Measurements from ENCODE around the gene LY9. TPM values are rescaled to one million over a fixed set of nuclear protein-coding genes. Genes with fewer than 3 reads are reported as not detected.
A peak's percentile ranks its signal among the peaks of the same experiment; 100 is the strongest.

LY9 gene
- total and polyA plus RNA-seq, 9 of the 15 experiments (the other 6 are each of a cell fraction or from before 2014, with no cell fraction given) = not detected

GRCh38 chr1:160834945-160835565, 39.1 kb downstream of the LY9 start:
- Histone ChIP-seq H3K27me3 (ENCODE audit: control insufficient read depth in 2 of 2, insufficient read depth in 2 of 2, low read length in 2 of 2) (peaks cover 2 to 23% of the 10 kb centered on the region in 2 experiments; a peak in 2 of 5 replicates), H3K27ac (ENCODE audit: extremely low read depth, low read depth, low read length) (no peak overlapping the region), H3K4me2 (ENCODE audit: insufficient read depth, low read length) (no peak overlapping the region), H3K4me3 (no peak overlapping the region), H3K9ac (ENCODE audit: insufficient read depth in 1 of 2, low read depth in 2 of 2, low read length in 2 of 2) (no peak overlapping the region), H2AFZ (ENCODE audit: low read depth, low read length) (no peak overlapping the region), H4K20me1 (replicated peaks; ENCODE audit: control insufficient read depth, insufficient read depth, low read length) (no peaks in the 10 kb centered on the region), H3K9me3 (replicated peaks; ENCODE audit: control insufficient read depth, insufficient read depth, low read depth, low read length) (no peaks in the 10 kb centered on the region), H3K9me1 (ENCODE audit: control insufficient read depth, insufficient read depth, low read length) (no peaks in the 10 kb centered on the region), H3K79me2 (ENCODE audit: control insufficient read depth, insufficient read depth, low read length) (no peaks in the 10 kb centered on the region), H3K4me1 (replicated peaks in 1 of 2; ENCODE audit: control insufficient read depth in 2 of 2, insufficient read depth in 2 of 2, low read length in 2 of 2) (0 out of 5 replicates have a peak, but pooled peaks cover 0 to 3% of the 10 kb centered on the region in 2 experiments), H3K36me3 (ENCODE audit: control insufficient read depth, insufficient read depth, low read length) (no peaks in the 10 kb centered on the region)
- WGBS (ENCODE audit: insufficient coverage, low coverage, missing lambda C conversion rate) = 0% methylated on average over 3 of the region's 3 CpGs
- intact Hi-C loops (cut with micrococcal nuclease) = loop anchor here (1.0 to 10.0 kb wide), 4 partner anchors 116 to 340 kb away; partner anchors contain the start of genes B4GALT3 and KLHDC9
- no TSS peak for BruUV-seq (replicated peaks)
- CTCF ChIA-PET (ENCODE audit: low intra/inter-chr PET ratio) = interaction anchor here (0.6 to 2.3 kb wide), 9 partner anchors 15 to 539 kb away, joined by 3 to 18 read pairs (median 3); partner anchors contain the start of gene ITLN2
- POLR2A ChIA-PET = interaction anchor here (0.6 to 0.7 kb wide), 3 partner anchors 11 to 475 kb away, joined by 3 to 4 read pairs (median 4); no protein-coding TSS in a partner anchor
- ATAC-seq = peak; percentile 28; the same call in 1 of the 3 replicates
- peak; percentile 67 for FAIRE-seq
- peak; percentile 38 to 58 (median 42) for DNase-seq (ENCODE audit: extremely low read depth in 1 of 4, low spot score in 3 of 4)
- in situ Hi-C loops (cut with MboI) = loop anchor here (5.0 to 25.0 kb wide), 2 partner anchors 117 to 252 kb away; partner anchors contain the start of genes ITLN2, KLHDC9 and NECTIN4
- no peak for TF ChIP-seq MYBL2 (IDR thresholded peaks at IDR 0.05; ENCODE audit: low read depth)
- TF ChIP-seq MYBL2 (CRISPR knock-in tag; IDR thresholded peaks at IDR 0.05; ENCODE audit: borderline replicate concordance) = no peak
- no peak for TF ChIP-seq KLF16 (IDR thresholded peaks at IDR 0.05)
- TF ChIP-seq CTBP1 (IDR thresholded peaks at IDR 0.05; ENCODE audit: borderline replicate concordance) = no peak
- no peak for TF ChIP-seq ZNF347 (CRISPR knock-in tag; IDR thresholded peaks at IDR 0.05; ENCODE audit: low read depth)
- TF ChIP-seq, protein P1, sequence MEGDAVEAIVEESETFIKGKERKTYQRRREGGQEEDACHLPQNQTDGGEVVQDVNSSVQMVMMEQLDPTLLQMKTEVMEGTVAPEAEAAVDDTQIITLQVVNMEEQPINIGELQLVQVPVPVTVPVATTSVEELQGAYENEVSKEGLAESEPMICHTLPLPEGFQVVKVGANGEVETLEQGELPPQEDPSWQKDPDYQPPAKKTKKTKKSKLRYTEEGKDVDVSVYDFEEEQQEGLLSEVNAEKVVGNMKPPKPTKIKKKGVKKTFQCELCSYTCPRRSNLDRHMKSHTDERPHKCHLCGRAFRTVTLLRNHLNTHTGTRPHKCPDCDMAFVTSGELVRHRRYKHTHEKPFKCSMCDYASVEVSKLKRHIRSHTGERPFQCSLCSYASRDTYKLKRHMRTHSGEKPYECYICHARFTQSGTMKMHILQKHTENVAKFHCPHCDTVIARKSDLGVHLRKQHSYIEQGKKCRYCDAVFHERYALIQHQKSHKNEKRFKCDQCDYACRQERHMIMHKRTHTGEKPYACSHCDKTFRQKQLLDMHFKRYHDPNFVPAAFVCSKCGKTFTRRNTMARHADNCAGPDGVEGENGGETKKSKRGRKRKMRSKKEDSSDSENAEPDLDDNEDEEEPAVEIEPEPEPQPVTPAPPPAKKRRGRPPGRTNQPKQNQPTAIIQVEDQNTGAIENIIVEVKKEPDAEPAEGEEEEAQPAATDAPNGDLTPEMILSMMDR (IDR thresholded peaks at IDR 0.05 in 2 of 3, conservative IDR thresholded peaks at IDR 0.05 in 1 of 3; ENCODE audit: insufficient read depth in 2 of 3, low read depth in 1 of 3, low read length in 3 of 3) = peak; percentile 66 to 89 (median 77); a peak in 5 of 6 replicates
- no peak for TF ChIP-seq FOXK1 (CRISPR knock-in tag; IDR thresholded peaks at IDR 0.05; ENCODE audit: borderline replicate concordance)
- TF ChIP-seq RBM25 (IDR thresholded peaks at IDR 0.05; ENCODE audit: low read depth, low read length, severe bottlenecking) = no peak
- no peak for TF ChIP-seq OTX1 (CRISPR knock-in tag; IDR thresholded peaks at IDR 0.05)
- TF ChIP-seq, protein P2, sequence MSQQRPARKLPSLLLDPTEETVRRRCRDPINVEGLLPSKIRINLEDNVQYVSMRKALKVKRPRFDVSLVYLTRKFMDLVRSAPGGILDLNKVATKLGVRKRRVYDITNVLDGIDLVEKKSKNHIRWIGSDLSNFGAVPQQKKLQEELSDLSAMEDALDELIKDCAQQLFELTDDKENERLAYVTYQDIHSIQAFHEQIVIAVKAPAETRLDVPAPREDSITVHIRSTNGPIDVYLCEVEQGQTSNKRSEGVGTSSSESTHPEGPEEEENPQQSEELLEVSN (IDR thresholded peaks at IDR 0.05; ENCODE audit: borderline replicate concordance in 1 of 2, extremely low read depth in 1 of 2, insufficient read depth in 1 of 2, insufficient read length in 1 of 2, low read depth in 1 of 2, low read length in 1 of 2, poor library complexity in 1 of 2, severe bottlenecking in 1 of 2) = no peak
- TF ChIP-seq ELF2 (CRISPR knock-in tag; IDR thresholded peaks at IDR 0.05) = no peak
- no peak for TF ChIP-seq U2AF1 (optimal IDR thresholded peaks at IDR 0.05; ENCODE audit: low read depth, low read length)
- no peak for TF ChIP-seq KAT7 (CRISPR knock-in tag; IDR thresholded peaks at IDR 0.05; ENCODE audit: borderline replicate concordance)
- no peak for TF ChIP-seq ZNF408 (CRISPR knock-in tag; IDR thresholded peaks at IDR 0.05; ENCODE audit: low read depth)
- TF ChIP-seq COPS2 (conservative IDR thresholded peaks at IDR 0.05) = no peak
- no peak for TF ChIP-seq ZFPM2 (CRISPR knock-in tag; IDR thresholded peaks at IDR 0.05)
- TF ChIP-seq SMC3 (conservative IDR thresholded peaks at IDR 0.05; ENCODE audit: insufficient read depth, low read depth, low read length) = peak; percentile 61
- TF ChIP-seq ZBTB9 (CRISPR knock-in tag; IDR thresholded peaks at IDR 0.05) = no peak

All from K562 (cell line).